Measurements from ENCODE around the gene PLA2G4A.

The PLA2G4A gene

GRCh38 chr1:187013582-187014200 lies 184.9 kb downstream of the PLA2G4A start:
- H3K27me3 Mint-ChIP-seq: no peaks in the 10 kb centered on the region
- no peak overlapping the region for H3K4me3 Mint-ChIP-seq
- no peaks in the 10 kb centered on the region for H3K9me3 Mint-ChIP-seq
- no peaks in the 10 kb centered on the region for H3K36me3 Mint-ChIP-seq
- no peaks in the 10 kb centered on the region for H3K4me1 Mint-ChIP-seq
- no peak for ATAC-seq
- H3K27ac Mint-ChIP-seq: no peak overlapping the region

GRCh38 chr1:187018291-187018690 lies 189.5 kb downstream of the PLA2G4A start:
- no peak for ATAC-seq
- no peaks in the 10 kb centered on the region for H3K4me1 Mint-ChIP-seq
- no peak overlapping the region for H3K27ac Mint-ChIP-seq
- no peaks in the 10 kb centered on the region for H3K27me3 Mint-ChIP-seq
- H3K36me3 Mint-ChIP-seq: no peaks in the 10 kb centered on the region
- H3K4me3 Mint-ChIP-seq: no peak overlapping the region
- no peaks in the 10 kb centered on the region for H3K9me3 Mint-ChIP-seq

GRCh38 chr1:187027253-187027652 lies 198.5 kb downstream of the PLA2G4A start:
- ATAC-seq: peak; percentile 50
- H3K27me3 Mint-ChIP-seq: no peaks in the 10 kb centered on the region
- no peak overlapping the region for H3K27ac Mint-ChIP-seq
- no peaks in the 10 kb centered on the region for H3K4me1 Mint-ChIP-seq
- H3K36me3 Mint-ChIP-seq: no peaks in the 10 kb centered on the region
- H3K4me3 Mint-ChIP-seq: no peak overlapping the region
- peaks cover 17% of the 10 kb centered on the region for H3K9me3 Mint-ChIP-seq

DNA sequence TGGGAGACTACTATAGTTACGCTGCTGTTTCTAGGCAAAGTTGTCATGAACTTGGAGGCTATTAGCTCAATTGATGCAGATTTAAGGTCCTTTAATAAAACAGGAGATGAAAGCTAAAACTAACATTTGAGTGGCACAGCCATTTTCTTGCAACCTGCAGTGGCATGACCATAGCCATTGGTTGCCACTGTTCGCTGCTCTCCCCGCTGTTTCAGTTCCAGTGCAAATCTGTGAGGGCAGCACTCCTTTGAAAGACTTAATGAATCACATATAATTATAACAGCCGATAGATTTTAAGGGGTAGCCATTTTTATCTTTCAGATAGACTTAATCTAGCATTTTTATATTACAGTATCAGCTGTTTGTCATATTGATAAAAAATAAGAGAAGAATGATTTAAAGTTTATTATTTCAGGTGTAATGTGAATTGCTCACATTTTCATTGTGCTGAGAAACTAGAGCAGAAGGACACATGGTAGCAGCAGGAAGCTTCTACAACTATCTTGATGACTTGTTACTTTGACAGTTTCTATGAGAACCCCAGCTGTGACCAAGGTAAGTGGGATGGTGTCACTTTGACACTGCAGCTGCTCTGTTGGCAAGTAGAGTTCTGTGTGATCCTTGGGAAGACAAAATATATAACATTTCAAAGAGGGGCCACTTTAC lies 203.7 kb downstream of the PLA2G4A start:
- Mint-ChIP-seq H3K36me3 (no peaks in the 10 kb centered on the region), H3K27me3 (no peaks in the 10 kb centered on the region), H3K27ac (no peak overlapping the region), H3K4me3 (no peak overlapping the region), H3K4me1 (no peaks in the 10 kb centered on the region), H3K9me3 (peaks cover 17% of the 10 kb centered on the region)
- no peak for ATAC-seq

GRCh38 chr1:187032982-187033692 lies 204.4 kb downstream of the PLA2G4A start:
- Mint-ChIP-seq H3K27ac (no peak overlapping the region), H3K27me3 (no peaks in the 10 kb centered on the region), H3K4me3 (no peak overlapping the region), H3K36me3 (no peaks in the 10 kb centered on the region), H3K9me3 (peaks cover 11% of the 10 kb centered on the region), H3K4me1 (no peaks in the 10 kb centered on the region)
- ATAC-seq: no peak

DNA sequence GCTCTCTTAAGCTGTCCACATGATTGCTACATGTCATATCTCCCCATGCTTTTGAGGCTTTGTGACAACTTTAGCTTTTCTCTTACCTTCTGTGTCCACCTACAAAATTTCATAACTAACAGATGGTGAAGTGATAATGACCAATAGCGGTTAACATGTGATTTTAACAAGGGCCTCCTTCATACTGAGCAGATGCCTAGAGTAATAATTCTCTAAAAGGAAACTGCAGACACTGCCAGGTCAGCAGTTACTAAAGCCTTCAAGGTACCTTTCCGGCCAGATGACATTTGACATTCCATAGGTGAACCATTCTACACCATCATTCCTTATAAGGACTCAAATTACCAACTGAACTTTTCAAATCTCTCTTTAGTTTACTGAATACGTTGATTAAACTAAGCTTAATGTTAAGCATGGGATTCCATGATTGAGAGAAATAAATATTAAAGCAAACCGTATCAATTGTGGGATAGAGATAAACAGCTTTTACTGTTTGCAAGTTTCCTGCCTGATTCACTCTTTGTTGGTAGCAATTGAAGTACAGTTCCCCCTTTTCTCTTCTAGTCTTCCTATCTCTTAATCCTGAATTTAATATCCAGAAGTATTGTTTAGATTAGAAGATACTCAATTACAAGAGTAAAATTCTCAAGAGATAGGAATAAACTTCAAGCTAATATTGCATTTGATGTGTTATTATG lies 205.1 kb downstream of the PLA2G4A start:
- Mint-ChIP-seq H3K27ac (no peak overlapping the region), H3K9me3 (peaks cover 7% of the 10 kb centered on the region), H3K27me3 (no peaks in the 10 kb centered on the region), H3K4me3 (no peak overlapping the region), H3K4me1 (no peaks in the 10 kb centered on the region), H3K36me3 (no peaks in the 10 kb centered on the region)
- ATAC-seq: no peak

DNA sequence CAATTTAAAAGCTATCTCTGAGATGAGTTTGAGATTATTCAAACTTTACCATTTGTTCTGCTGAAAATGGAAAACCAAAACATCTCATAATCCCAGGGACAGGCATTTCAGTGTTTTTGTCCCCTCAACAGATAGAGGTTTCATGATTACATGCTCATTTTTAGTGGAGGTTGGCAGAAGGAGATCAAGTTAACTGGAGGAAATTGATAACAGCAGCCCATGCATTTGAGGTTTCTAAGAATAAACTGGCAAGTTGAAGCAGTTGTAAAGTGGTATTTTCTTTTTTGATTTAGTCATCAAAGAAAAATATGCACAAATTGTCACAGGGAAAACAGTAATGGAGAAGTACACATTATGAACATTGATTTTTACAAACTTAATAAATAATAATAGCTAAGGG lies 205.8 kb downstream of the PLA2G4A start:
- peaks cover 2% of the 10 kb centered on the region for H3K9me3 Mint-ChIP-seq
- H3K4me3 Mint-ChIP-seq: no peak overlapping the region
- H3K36me3 Mint-ChIP-seq: no peaks in the 10 kb centered on the region
- no peaks in the 10 kb centered on the region for H3K27me3 Mint-ChIP-seq
- no peak overlapping the region for H3K27ac Mint-ChIP-seq
- ATAC-seq: no peak
- no peaks in the 10 kb centered on the region for H3K4me1 Mint-ChIP-seq

DNA sequence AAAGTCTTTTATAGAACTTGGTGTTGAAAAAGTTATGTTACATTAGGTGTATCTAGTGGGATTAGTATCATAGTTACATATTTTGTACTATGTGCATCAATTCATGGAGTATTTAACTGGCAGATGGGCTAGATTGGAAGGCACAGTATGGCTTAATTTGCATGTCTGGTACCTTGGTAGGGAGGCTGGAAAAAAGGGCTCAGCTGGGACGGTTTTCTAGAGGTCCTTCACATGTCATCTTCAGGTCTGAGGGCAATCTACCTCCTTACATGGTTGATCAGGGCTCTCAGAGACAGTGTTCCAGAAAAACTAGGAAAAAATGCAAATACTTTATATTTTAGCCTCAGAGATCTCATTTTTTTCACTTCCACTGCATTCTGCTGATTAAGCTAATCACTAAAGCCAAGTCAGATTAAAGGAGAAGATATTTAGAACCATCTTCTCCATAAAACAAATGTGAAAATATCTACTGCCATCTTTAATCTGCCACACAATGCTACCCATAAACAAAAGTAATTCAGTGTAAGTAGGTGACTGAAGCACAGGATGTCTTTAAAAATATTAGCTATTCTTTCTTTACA lies 209.3 kb downstream of the PLA2G4A start:
- no peaks in the 10 kb centered on the region for H3K27me3 Mint-ChIP-seq
- H3K27ac Mint-ChIP-seq: no peak overlapping the region

More for the DNA sequence above, 209.3 kb downstream of the PLA2G4A start:
- Mint-ChIP-seq H3K4me3 (no peak overlapping the region), H3K9me3 (no peaks in the 10 kb centered on the region), H3K36me3 (no peaks in the 10 kb centered on the region), H3K4me1 (no peaks in the 10 kb centered on the region)
- ATAC-seq: no peak

Measured in stimulated activated memory B cell treated with anti-CD40 and anti-IgM and Interleukin-4, amounts not matched to agents 10 μg/mL and 1 μg/mL and 100 μg/mL, for 72 hours (primary cell).